DND-41 (cell line): ENCODE results near the gene IFNA6.

ENCODE experiments used
- EZH2 ChIP-seq: IDR thresholded peaks from 3 replicates; pipeline ENCODE4 v1.6.1; 2012; ENCODE audit warnings: borderline replicate concordance, low read depth, mild to moderate bottlenecking, moderate library complexity, low read length, inconsistent platforms; ENCODE audit not compliant: severe bottlenecking
- TF ChIP-seq, protein P1 (sequence below): IDR thresholded peaks from 2 replicates; pipeline ENCODE4 v1.5.1; 2012; ENCODE audit warnings: borderline replicate concordance, low read length, moderate library complexity, mild to moderate bottlenecking; ENCODE audit not compliant: poor library complexity, severe bottlenecking; ENCODE audit errors: extremely low read depth

GRCh38 chr9:21340735-21341134 is 10.0 kb downstream of the IFNA6 start:
- TF ChIP-seq, protein P1, sequence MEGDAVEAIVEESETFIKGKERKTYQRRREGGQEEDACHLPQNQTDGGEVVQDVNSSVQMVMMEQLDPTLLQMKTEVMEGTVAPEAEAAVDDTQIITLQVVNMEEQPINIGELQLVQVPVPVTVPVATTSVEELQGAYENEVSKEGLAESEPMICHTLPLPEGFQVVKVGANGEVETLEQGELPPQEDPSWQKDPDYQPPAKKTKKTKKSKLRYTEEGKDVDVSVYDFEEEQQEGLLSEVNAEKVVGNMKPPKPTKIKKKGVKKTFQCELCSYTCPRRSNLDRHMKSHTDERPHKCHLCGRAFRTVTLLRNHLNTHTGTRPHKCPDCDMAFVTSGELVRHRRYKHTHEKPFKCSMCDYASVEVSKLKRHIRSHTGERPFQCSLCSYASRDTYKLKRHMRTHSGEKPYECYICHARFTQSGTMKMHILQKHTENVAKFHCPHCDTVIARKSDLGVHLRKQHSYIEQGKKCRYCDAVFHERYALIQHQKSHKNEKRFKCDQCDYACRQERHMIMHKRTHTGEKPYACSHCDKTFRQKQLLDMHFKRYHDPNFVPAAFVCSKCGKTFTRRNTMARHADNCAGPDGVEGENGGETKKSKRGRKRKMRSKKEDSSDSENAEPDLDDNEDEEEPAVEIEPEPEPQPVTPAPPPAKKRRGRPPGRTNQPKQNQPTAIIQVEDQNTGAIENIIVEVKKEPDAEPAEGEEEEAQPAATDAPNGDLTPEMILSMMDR, result no peak
- TF ChIP-seq EZH2, result no peak
